DND-41 (cell line): ENCODE measurements around the gene SLC9B1.

Source experiments
- EZH2 ChIP-seq: IDR thresholded peaks from 3 replicates; pipeline ENCODE4 v1.6.1; 2012; ENCODE audit warnings: borderline replicate concordance, low read depth, mild to moderate bottlenecking, moderate library complexity, low read length, inconsistent platforms; ENCODE audit not compliant: severe bottlenecking
- TF ChIP-seq, protein P1 (sequence below): IDR thresholded peaks from 2 replicates; pipeline ENCODE4 v1.5.1; 2012; ENCODE audit warnings: borderline replicate concordance, low read length, moderate library complexity, mild to moderate bottlenecking; ENCODE audit not compliant: poor library complexity, severe bottlenecking; ENCODE audit errors: extremely low read depth

- TF ChIP-seq EZH2, result no peak
- TF ChIP-seq, protein P1, sequence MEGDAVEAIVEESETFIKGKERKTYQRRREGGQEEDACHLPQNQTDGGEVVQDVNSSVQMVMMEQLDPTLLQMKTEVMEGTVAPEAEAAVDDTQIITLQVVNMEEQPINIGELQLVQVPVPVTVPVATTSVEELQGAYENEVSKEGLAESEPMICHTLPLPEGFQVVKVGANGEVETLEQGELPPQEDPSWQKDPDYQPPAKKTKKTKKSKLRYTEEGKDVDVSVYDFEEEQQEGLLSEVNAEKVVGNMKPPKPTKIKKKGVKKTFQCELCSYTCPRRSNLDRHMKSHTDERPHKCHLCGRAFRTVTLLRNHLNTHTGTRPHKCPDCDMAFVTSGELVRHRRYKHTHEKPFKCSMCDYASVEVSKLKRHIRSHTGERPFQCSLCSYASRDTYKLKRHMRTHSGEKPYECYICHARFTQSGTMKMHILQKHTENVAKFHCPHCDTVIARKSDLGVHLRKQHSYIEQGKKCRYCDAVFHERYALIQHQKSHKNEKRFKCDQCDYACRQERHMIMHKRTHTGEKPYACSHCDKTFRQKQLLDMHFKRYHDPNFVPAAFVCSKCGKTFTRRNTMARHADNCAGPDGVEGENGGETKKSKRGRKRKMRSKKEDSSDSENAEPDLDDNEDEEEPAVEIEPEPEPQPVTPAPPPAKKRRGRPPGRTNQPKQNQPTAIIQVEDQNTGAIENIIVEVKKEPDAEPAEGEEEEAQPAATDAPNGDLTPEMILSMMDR, result no peak
Observed at GRCh38 chr4:102935716-102936115, 83.8 kb downstream of the SLC9B1 start.
